Adrenal gland (tissue), 12 donors: ENCODE data around the gene UBA3. TPM values are rescaled to one million over a fixed set of nuclear protein-coding genes. Genes with fewer than 3 reads are reported as not detected.

Experiments used
- DNase-seq, 7 donors: peaks; one replicate each; pipeline ENCODE4 v3.0.0-alpha.2; 2019 to 2020
- H3K27ac ChIP-seq, 5 donors: fragments of 200-600 bp; sonication (generic) in 4 of 5; 1 replicate in 3 of 5; 2 replicates in 2 of 5; pipeline versions ENCODE4 v1.5.1 to v1.8.0; 2016 to 2020; ENCODE audit warnings: mild to moderate bottlenecking in 1 of 5
- H3K27me3 ChIP-seq: fragments of 200-600 bp; 2 replicates; pipeline ENCODE4 v1.8.0; 2021
- H3K36me3 ChIP-seq, 2 donors: fragments of 200-600 bp; replicated peaks in 1 of 2; 1 replicate in 1 of 2; 2 replicates in 1 of 2; pipeline versions ENCODE4 v1.5.1 to v1.8.0; 2018 to 2022
- H3K4me1 ChIP-seq, 2 donors: fragments of 200-600 bp; replicated peaks in 1 of 2; 1 replicate in 1 of 2; 2 replicates in 1 of 2; pipeline versions ENCODE4 v1.5.1 to v1.8.0; 2018 to 2021
- H3K4me3 ChIP-seq, 4 donors: fragments of 200-600 bp; sonication (generic) in 3 of 4; one replicate each; pipeline ENCODE4 v1.5.1; 2016 to 2018
- H3K9me3 ChIP-seq, 3 donors: fragments of 200-600 bp; sonication (generic) in 1 of 3; replicated peaks in 1 of 3; 1 replicate in 2 of 3; 2 replicates in 1 of 3; pipeline versions ENCODE4 v1.5.1 to v1.8.0; 2016 to 2021
- CTCF ChIP-seq, 6 experiments: fragments of 450-650 bp in 4 of 6; fragments of 200-600 bp in 2 of 6; sonication (generic) in 1 of 6; IDR thresholded peaks; 1 replicate in 5 of 6; 2 replicates in 1 of 6; pipeline versions ENCODE4 v1.5.1 to v1.8.0; 2016 to 2021; ENCODE audit warnings: antibody characterized with exemption in 6 of 6, mild to moderate bottlenecking in 2 of 6, moderate library complexity in 1 of 6
- POLR2A ChIP-seq, 2 donors: fragments of 450-650 bp; IDR thresholded peaks; one replicate each; pipeline ENCODE4 v1.6.1; 2017; ENCODE audit warnings: antibody characterized with exemption in 2 of 2, mild to moderate bottlenecking in 2 of 2, moderate library complexity in 1 of 2
- WGBS, 4 donors: extraction: QIAGEN DNeasy Blood & Tissue Kit in 2 of 4; methylation state at CpG; one replicate each; pipeline versions ENCODE4 v1.1.5 to v1.1.7; 2013 to 2017; 5-methylcytosine and 5-hydroxymethylcytosine counted together
- intact Hi-C, 2 donors: fragments of 100-400 bp; cut with DNase I; formaldehyde crosslinking; loops; one replicate each; pipeline versions ENCODE4 v1.14.1 to v1.15.0; 2022 to 2023
- polyA plus RNA-seq, 3 donors: library from polyadenylated mRNA; stranded (reverse); fragments of 200-250 nt in 2 of 3; fragments of 350-450 nt in 1 of 3; fragmentation: Illumina TruSeq in 1 of 3; extraction: RNeasy Lipid Tissue Mini Kit (QIAGEN cat#74804) in 1 of 3; gene quantifications; one replicate each; pipeline ENCODE4 v1.2.3, GENCODE V29; 2013 to 2014
- total RNA-seq, 9 donors: library from RNA; depleted of rRNA in 4 of 9; stranded (reverse); fragments of >200 nt in 4 of 9; fragments of 120-200 nt in 1 of 9; fragmentation: NEBNext Ultra II Directional in 1 of 9; extraction: Animal tissue kit (Norgen Biotek cat#: 25700) in 1 of 9; gene quantifications; one replicate each; pipeline versions ENCODE4 v1.1.0 to v1.2.4, GENCODE V29; 2013 to 2023
- donor health status: healthy with polysubstance abuse.
- donor health status: Bipolar disorder and iron deficiency.
- donor health status: DM: yes; HTN: yes; CAD: no.
- donor health status: DM: no; HTN: no; CAD: no.
- donor health status: DM: no; HTN: no; CAD: no.
- donor health status: DM: yes; HTN: yes; CAD: no.

Gene UBA3
- total and polyA plus RNA-seq, 12 donors = 31.8 to 85.7 (median 61.5) TPM

DNA sequence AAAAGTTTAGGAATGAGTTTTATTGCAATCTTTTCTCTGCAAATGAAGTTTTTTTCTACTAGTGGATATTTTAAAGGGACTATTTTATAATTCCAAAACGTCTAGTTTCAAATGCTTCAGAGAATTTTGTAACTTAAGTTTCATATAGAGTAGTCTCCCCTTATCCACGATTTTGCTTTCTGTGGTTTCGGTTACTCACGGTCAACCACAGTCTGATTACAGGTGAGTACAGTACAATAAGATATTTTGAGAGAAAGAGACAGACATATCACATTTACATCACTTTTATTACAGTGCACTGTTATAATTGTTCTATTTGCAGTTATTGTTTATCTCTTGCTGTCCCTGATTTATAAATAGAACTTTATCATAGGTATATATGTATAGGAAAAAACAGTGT, 59.3 kb downstream of the UBA3 start:
- no peak overlapping the region for H3K27ac ChIP-seq
- H3K9me3 ChIP-seq = no peaks in the 10 kb centered on the region
- no peak overlapping the region for H3K4me3 ChIP-seq
- TF ChIP-seq CTCF (IDR thresholded peaks at IDR 0.05) (no peak), POLR2A (IDR thresholded peaks at IDR 0.05) (no peak)
- no peaks in the 10 kb centered on the region for H3K27me3 ChIP-seq
- no peaks in the 10 kb centered on the region for H3K4me1 ChIP-seq
- intact Hi-C loops = no loop called here
- H3K36me3 ChIP-seq = peaks cover 0 to 43% of the 10 kb centered on the region in 2 donors
- 71 to 80% (median 76%) methylated on average over 4 of the region's 4 CpGs for WGBS, 4 donors
- no peak for DNase-seq

DNA sequence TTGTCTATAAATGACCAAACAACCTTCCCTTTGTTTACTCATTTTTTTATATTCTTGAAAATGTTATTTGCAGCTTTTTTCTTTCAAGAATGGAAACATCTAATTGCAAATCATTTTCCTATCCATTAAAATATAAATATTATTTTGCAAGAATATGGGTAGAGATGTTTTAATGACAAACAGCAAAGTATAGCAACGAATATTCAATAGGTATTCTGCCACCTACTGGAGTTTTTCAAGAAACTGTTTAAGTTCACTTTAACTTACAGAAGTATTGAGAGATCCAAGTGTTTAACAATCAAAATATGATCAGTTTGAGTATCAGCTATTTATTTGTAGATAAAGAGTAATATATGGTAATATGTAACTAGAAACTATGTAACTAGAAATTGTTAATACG, 59.7 kb downstream of the UBA3 start:
- Histone ChIP-seq H3K27me3 (no peaks in the 10 kb centered on the region), H3K4me3 (no peak overlapping the region), H3K27ac (no peak overlapping the region), H3K4me1 (no peaks in the 10 kb centered on the region), H3K36me3 (peaks cover 0 to 38% of the 10 kb centered on the region in 2 donors), H3K9me3 (no peaks in the 10 kb centered on the region)
- DNase-seq = no peak
- WGBS, 4 donors = 38 to 51% (median 46%) methylated on average over 2 of the region's 2 CpGs
- TF ChIP-seq CTCF (IDR thresholded peaks at IDR 0.05) = peak in 1 of 6 experiments; percentile 26
- TF ChIP-seq POLR2A (IDR thresholded peaks at IDR 0.05) = no peak
- intact Hi-C loops = no loop called here

DNA sequence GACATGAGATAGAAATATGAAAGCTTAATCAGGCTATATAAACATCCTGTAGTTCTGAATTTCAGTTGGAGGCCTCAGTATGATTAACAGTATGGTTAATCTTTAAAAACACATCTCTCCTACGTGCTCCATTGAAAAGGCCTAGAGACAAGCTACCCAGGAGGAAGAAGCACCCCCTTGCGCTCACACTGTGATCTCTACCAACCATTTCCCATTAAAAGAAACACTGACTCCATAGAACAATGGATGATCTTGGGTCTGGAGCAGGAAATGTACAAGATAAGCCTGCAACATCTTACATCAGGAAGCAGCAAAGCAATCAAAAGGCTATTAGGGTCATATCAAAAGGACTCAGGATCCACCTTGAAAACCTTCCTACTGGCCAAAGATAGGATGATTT, 63.3 kb downstream of the UBA3 start:
- TF ChIP-seq CTCF (IDR thresholded peaks at IDR 0.05) (no peak), POLR2A (IDR thresholded peaks at IDR 0.05) (no peak)
- Histone ChIP-seq H3K9me3 (no peaks in the 10 kb centered on the region), H3K4me1 (peaks cover 5 to 12% of the 10 kb centered on the region in 2 donors), H3K4me3 (no peak overlapping the region), H3K36me3 (peaks cover 0 to 11% of the 10 kb centered on the region in 2 donors), H3K27me3 (no peaks in the 10 kb centered on the region), H3K27ac (no peak overlapping the region)
- 86 to 96% (median 89%) methylated on average over 2 of the region's 2 CpGs for WGBS, 4 donors
- no peak for DNase-seq
- intact Hi-C loops = no loop called here

DNA sequence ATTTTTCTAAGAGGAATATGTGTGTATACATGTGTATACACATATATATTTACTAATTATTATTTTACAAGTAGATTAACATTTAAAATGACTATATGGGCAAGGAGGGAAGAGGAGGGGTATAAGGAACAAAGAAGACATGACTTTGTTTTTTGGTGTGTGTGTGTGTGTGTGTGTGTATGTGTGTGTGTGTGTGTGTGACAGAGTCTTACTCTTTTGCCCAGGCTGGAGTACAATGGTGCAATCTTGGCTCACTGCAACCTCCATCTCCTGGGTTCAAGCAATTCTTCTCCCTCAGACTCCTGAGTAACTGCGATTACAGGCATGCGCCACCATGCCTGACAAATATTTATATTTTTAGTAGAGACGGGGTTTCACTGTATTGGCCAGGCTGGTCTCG, 64.1 kb downstream of the UBA3 start:
- Histone ChIP-seq H3K9me3 (no peaks in the 10 kb centered on the region), H3K27me3 (no peaks in the 10 kb centered on the region), H3K4me1 (peaks cover 5 to 16% of the 10 kb centered on the region in 2 donors), H3K4me3 (no peak overlapping the region), H3K36me3 (peaks cover 0 to 9% of the 10 kb centered on the region in 2 donors), H3K27ac (no peak overlapping the region)
- WGBS, 4 donors = 95 to 96% (median 96%) methylated on average over 4 of the region's 4 CpGs
- intact Hi-C loops = no loop called here
- no peak for TF ChIP-seq POLR2A (IDR thresholded peaks at IDR 0.05)
- no peak for TF ChIP-seq CTCF (IDR thresholded peaks at IDR 0.05)
- DNase-seq = no peak
